IPS DF 4.7 (cell line): ENCODE data around the gene ELF4.

ENCODE experiments used
- DNase-seq: peaks from one replicate; pipeline ENCODE4 v3.0.0-alpha.2; 2013; ENCODE audit warnings: low spot score; ENCODE audit errors: extremely low read depth

Gene ELF4

GRCh38 chrX:130085551-130086446, 24.5 kb downstream of the ELF4 start:
- no peak for DNase-seq

DNA sequence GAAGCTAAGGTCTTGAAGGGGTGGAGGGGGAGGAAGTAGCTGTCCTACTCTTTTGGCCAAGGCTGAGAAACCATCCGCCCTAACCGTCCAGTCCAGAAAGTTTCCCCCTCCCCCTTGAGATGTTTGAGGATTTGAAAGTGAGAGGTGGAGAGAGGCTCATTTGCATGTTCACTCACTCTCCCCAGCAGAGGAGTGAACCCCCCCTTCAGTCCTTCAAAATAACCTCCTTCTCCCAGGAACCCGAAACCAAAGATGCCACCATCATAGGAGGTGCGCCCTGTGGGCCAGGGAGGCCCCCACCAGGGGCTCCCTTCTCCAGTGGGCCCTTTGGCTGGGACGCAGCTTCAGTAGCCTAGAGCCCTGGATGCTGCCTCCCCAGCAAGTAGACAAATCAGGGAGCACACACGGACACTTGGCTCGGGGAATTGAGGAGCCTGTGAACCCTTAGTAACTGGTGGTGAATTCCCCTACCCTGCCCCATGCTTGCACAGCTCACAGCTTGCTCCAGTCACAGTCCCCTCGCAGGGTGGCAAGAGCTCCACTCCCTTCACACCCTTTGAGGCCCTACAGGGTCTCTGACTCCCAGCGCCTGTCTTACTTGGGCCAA, 25.6 kb downstream of the ELF4 start:
- no peak for DNase-seq

GRCh38 chrX:130083656-130084382, 26.5 kb downstream of the ELF4 start:
- DNase-seq: no peak

DNA sequence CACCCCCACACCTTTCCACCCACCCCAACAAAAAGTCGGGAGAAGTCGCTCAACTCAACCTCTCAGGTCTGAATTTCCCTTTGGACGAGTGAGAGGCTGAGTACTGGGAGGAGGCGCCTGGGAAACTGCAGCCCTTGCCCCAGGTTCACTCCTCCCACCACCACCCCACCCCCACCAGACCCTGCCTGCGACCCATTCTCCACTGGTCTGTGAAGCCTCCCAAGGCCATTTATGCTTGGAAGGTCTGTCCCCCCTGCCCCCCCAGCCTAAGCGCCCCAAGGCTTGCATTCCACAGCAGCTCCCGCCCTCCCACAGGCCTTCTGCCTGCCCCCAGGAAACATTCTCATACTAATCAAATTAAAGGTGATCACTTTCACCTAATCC, 27.2 kb downstream of the ELF4 start:
- DNase-seq: no peak

DNA sequence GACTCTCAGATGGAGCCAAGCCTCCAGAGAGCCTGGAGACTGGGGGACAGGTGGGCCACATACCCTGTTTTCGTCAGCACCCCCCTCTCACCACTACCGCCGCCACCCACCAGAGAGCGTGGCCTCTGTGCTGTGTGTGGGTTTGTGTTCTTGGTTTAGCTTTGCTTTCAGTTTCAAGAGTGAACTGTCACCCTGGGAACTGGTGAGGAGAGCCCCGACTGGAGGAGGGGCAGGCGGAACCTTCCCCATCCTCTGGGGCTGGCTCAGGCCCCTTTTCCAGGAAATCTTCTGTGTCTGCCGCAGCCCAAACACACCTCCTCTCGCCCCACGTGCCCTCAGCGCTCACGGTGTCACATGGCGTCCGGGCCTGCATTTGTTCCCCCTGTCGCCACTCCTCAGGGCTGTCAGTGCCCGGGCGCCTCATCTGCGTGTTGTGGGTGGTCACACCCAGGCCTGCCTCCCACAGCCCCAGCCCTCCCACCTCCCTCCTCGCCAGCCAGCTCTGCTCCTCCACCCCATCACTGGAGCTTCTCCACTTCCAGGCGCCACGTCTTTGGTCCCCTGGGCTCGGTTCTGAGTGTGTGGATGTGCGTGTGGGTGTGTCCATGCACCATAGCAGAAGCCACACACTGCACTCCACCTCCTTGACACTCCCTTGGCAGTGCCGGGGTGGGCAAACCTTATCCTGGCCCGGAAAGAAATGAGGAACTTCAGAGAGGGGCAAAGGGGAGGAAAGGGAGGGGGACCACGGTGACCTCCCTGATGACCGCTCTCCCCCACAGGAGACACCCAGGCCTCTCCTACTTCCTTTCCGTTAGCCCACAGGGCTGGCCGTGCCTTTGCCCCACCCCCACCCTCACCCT, 27.8 kb downstream of the ELF4 start:
- no peak for DNase-seq

- DNase-seq: no peak
Measured at GRCh38 chrX:130081421-130082045, 28.8 kb downstream of the ELF4 start.

- DNase-seq: no peak
Measured at GRCh38 chrX:130080791-130081367, 29.4 kb downstream of the ELF4 start.

GRCh38 chrX:130079824-130080406, 30.4 kb downstream of the ELF4 start:
- DNase-seq: no peak

GRCh38 chrX:130075777-130076176, 34.5 kb downstream of the ELF4 start:
- DNase-seq: no peak

GRCh38 chrX:130072345-130072740, 38.0 kb downstream of the ELF4 start:
- no peak for DNase-seq

- DNase-seq: no peak
Measured at GRCh38 chrX:130071611-130072344, 38.5 kb downstream of the ELF4 start.

- DNase-seq: no peak
Measured at GRCh38 chrX:130066975-130067615, 43.2 kb downstream of the ELF4 start.

- no peak for DNase-seq
Measured at GRCh38 chrX:130060122-130061069, 49.9 kb downstream of the ELF4 start.

GRCh38 chrX:130058652-130059051, 51.6 kb downstream of the ELF4 start:
- DNase-seq: no peak

GRCh38 chrX:130057209-130057608, 53.1 kb downstream of the ELF4 start:
- no peak for DNase-seq

GRCh38 chrX:130055899-130056298, 54.4 kb downstream of the ELF4 start:
- DNase-seq: no peak

GRCh38 chrX:130055103-130055502, 55.2 kb downstream of the ELF4 start:
- DNase-seq: no peak

- no peak for DNase-seq
Measured at GRCh38 chrX:130053236-130053635, 57.1 kb downstream of the ELF4 start.
